ENCODE results near the gene ATL3. TPM values are rescaled to one million over a fixed set of nuclear protein-coding genes. Genes with fewer than 3 reads are reported as not detected.
"Not testable (repeated sequence)": the region's sequence is repeated elsewhere in the genome, so short reads cannot be mapped to it uniquely, and the experiment has no call there.

ATL3 gene
- total RNA-seq, 1 experiment from 2014 or later: 98.3 TPM

DNA sequence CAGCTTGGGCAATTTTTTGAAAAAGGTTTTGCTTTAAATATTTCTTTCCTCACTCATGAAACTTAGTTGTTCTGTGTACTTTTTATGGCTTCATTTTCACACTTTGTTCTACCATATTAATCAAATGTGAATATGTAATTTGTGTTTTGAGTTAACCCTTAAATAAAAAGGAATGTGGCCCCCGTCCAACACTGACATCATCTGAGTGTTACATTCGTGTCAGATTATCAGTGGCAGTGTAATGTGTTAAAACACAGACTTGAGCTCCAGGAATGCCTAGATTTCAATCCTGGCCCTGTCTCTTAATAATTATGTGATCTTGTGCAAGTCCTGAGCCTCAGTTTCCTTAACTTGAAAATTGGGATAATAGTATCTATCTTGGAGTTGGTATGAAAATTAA is 15.8 kb upstream of the ATL3 start:
- Histone ChIP-seq H3K4me1 (replicated peaks; ENCODE audit: insufficient read depth) (peaks cover 28% of the 10 kb centered on the region), H3K9me2 (ENCODE audit: insufficient read depth) (no peaks in the 10 kb centered on the region), H2AFZ (no peak overlapping the region), H3K4me2 (no peak overlapping the region), H3K79me2 (ENCODE audit: low read depth) (peaks cover 100% of the 10 kb centered on the region), H3F3A (ENCODE audit: insufficient read depth, low read depth) (peaks cover 11% of the 10 kb centered on the region; the same call in 1 of the 2 replicates), H3K27me3 (ENCODE audit: insufficient read depth, low read depth) (no peaks in the 10 kb centered on the region), H3K9me3 (ENCODE audit: insufficient read depth, low read depth) (no peaks in the 10 kb centered on the region), H4K20me1 (ENCODE audit: insufficient read depth) (peaks cover 20% of the 10 kb centered on the region; the same call in 1 of the 2 replicates), H3K36me3 (ENCODE audit: low read depth) (peaks cover 4% of the 10 kb centered on the region; the same call in 1 of the 2 replicates), H3K27ac (no peak overlapping the region), H3K4me3 (no peak overlapping the region)
- no peak for DNase-seq
- TF ChIP-seq, protein P1, sequence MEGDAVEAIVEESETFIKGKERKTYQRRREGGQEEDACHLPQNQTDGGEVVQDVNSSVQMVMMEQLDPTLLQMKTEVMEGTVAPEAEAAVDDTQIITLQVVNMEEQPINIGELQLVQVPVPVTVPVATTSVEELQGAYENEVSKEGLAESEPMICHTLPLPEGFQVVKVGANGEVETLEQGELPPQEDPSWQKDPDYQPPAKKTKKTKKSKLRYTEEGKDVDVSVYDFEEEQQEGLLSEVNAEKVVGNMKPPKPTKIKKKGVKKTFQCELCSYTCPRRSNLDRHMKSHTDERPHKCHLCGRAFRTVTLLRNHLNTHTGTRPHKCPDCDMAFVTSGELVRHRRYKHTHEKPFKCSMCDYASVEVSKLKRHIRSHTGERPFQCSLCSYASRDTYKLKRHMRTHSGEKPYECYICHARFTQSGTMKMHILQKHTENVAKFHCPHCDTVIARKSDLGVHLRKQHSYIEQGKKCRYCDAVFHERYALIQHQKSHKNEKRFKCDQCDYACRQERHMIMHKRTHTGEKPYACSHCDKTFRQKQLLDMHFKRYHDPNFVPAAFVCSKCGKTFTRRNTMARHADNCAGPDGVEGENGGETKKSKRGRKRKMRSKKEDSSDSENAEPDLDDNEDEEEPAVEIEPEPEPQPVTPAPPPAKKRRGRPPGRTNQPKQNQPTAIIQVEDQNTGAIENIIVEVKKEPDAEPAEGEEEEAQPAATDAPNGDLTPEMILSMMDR (conservative IDR thresholded peaks at IDR 0.05): no peak
- no peak for TF ChIP-seq EZH2 (IDR thresholded peaks at IDR 0.05; ENCODE audit: low read depth)
- POLR2A ChIA-PET (ENCODE audit: unreplicated experiment): interaction anchor here (0.7 kb wide), 1 partner anchor 13 kb away, joined by 3 read pairs; no protein-coding TSS in a partner anchor
- CTCF ChIA-PET: no interaction called here
- BruUV-seq (replicated peaks): no TSS peak
- intact Hi-C loops (cut with micrococcal nuclease; ENCODE audit: unreplicated experiment): no loop called here

DNA sequence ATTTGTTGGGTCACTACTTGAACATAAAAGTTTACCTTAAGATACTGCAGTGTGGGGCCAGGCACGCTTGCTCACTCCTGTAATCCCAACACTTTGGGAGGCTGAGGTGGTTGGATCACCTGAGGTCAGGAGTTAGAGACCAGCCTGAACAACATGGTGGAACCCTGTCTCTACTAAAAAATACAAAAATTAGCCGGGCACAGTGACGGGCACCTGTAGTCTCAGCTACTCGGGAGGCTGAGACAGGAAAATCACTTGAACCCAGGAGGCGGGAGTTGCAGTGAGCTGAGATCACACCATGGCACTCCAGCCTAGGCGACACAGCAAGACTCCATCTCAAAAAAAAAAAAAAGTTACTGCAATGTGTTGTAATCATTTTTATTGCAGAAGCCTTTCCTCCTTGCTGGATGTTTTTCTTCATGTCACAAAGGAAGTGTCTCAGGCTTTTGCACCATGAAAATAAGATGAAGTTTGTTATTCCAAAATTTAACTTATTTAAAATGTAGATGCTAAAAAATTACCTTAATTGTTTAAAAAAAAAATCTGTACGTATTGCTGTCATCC is 14.1 kb upstream of the ATL3 start:
- H3K27ac ChIP-seq; H3K9me2 ChIP-seq (ENCODE audit: insufficient read depth); CTCF ChIA-PET; H3K36me3 ChIP-seq (ENCODE audit: low read depth); H3K9me3 ChIP-seq (ENCODE audit: insufficient read depth, low read depth); H3K4me3 ChIP-seq; DNase-seq; intact Hi-C loops (cut with micrococcal nuclease; ENCODE audit: unreplicated experiment); H3K4me2 ChIP-seq; H2AFZ ChIP-seq; BruUV-seq (replicated peaks); H3K27me3 ChIP-seq (ENCODE audit: insufficient read depth, low read depth): not testable (repeated sequence)
- Histone ChIP-seq H3K4me1 (replicated peaks; ENCODE audit: insufficient read depth) (peaks cover 36% of the 10 kb centered on the region), H3F3A (ENCODE audit: insufficient read depth, low read depth) (peaks cover 24% of the 10 kb centered on the region; the same call in 1 of the 2 replicates), H4K20me1 (ENCODE audit: insufficient read depth) (peaks cover 20% of the 10 kb centered on the region; the same call in 1 of the 2 replicates), H3K79me2 (ENCODE audit: low read depth) (peaks cover 85% of the 10 kb centered on the region)
- POLR2A ChIA-PET (ENCODE audit: unreplicated experiment): interaction anchor here (0.6 to 0.7 kb wide), 3 partner anchors 12 to 1185 kb away, joined by 3 to 6 read pairs (median 5); no protein-coding TSS in a partner anchor

DNA sequence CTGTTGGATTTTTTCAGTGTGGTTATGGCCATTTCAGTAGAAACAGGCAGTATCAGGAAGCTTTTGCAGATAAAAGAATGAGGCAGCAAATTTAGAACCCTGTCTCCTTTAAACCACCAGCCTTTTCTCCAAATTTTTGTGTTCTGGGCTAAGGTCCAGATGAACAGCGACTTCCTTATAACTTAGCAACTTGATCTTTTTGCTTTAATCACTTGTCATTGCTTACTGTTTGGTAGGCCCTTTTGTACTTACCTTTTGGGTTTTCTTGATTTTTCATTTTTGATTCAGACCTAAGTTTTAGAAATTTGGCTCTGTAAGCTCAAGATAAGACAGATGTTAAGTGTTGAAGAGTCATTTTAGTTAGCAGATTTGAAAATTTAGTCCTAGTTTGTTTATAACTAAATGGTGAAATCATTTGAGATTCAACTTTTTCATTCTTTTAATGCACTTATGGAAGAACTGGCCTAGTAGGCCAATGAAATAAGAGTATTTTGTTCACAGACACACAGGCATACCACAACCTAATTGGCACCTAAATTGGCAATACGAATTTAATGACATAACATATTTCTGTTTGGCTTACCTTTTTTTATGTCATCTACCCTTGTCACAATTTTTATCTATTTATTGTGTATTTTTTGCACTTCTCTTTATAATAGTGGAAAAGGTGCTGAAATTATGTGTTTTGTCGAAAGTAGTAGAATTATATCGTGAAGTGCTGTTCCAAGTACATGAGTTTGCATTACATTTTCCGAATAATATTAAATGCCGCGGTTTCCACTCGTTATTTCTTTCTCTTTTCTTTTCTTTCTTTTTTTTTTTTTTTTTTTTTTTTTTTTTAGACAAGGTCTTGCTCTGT is 12.2 kb upstream of the ATL3 start:
- H3K4me3 ChIP-seq: peak overlapping the region; percentile 93
- intact Hi-C loops (cut with micrococcal nuclease; ENCODE audit: unreplicated experiment): no loop called here
- peaks cover 24% of the 10 kb centered on the region for H3K4me1 ChIP-seq (replicated peaks; ENCODE audit: insufficient read depth)
- TF ChIP-seq, protein P1 (conservative IDR thresholded peaks at IDR 0.05): no peak
- TF ChIP-seq EZH2 (IDR thresholded peaks at IDR 0.05; ENCODE audit: low read depth): no peak
- POLR2A ChIA-PET (ENCODE audit: unreplicated experiment): interaction anchor here (0.7 kb wide), 1 partner anchor 17 kb away, joined by 5 read pairs; no protein-coding TSS in a partner anchor
- no peaks in the 10 kb centered on the region for H3K27me3 ChIP-seq (ENCODE audit: insufficient read depth, low read depth)
- BruUV-seq (replicated peaks): no TSS peak
- H4K20me1 ChIP-seq (ENCODE audit: insufficient read depth): peaks cover 8% of the 10 kb centered on the region; the same call in 1 of the 2 replicates
- CTCF ChIA-PET: interaction anchor here (1.4 kb wide), 1 partner anchor 13 kb away, joined by 4 read pairs; the partner anchor contains the start of gene ATL3
- H2AFZ ChIP-seq: no peak overlapping the region
- H3K9me3 ChIP-seq (ENCODE audit: insufficient read depth, low read depth): no peaks in the 10 kb centered on the region
- peaks cover 27% of the 10 kb centered on the region; the same call in 1 of the 2 replicates for H3F3A ChIP-seq (ENCODE audit: insufficient read depth, low read depth)
- peak overlapping the region; percentile 38 for H3K27ac ChIP-seq
- DNase-seq: no peak
- H3K36me3 ChIP-seq (ENCODE audit: low read depth): no peaks in the 10 kb centered on the region; the same call in 1 of the 2 replicates
- H3K4me2 ChIP-seq: peak overlapping the region; percentile 87
- peaks cover 66% of the 10 kb centered on the region for H3K79me2 ChIP-seq (ENCODE audit: low read depth)
- H3K9me2 ChIP-seq (ENCODE audit: insufficient read depth): no peaks in the 10 kb centered on the region

Data from PC-9 (cell line).